GM23338 (cell line): ENCODE measurements around the gene PTPRR. TPM values are rescaled to one million over a fixed set of nuclear protein-coding genes. Genes with fewer than 3 reads are reported as not detected.

Source experiments
- ATAC-seq: fragments of 200-7000 bp; cut with Tn5 transposase; 3 replicates; pipeline ENCODE4 v1.9.1; 2020
- DNase-seq: peaks from one replicate; pipeline ENCODE4 v3.0.0-alpha.2; 2015; ENCODE audit warnings: low spot score
- H2AFZ ChIP-seq: fragments of 200-600 bp; sonication (generic); 2 replicates; pipeline ENCODE4 v1.8.0; 2016; ENCODE audit warnings: antibody characterized with exemption, mild to moderate bottlenecking, moderate library complexity
- H3F3A ChIP-seq: fragments of 200-600 bp; sonication (generic); replicated peaks from 2 replicates; pipeline ENCODE4 v1.8.0; 2017; ENCODE audit warnings: antibody characterized with exemption, mixed run types, low read depth
- H3K27ac ChIP-seq: fragments of 200-600 bp; sonication (generic); 2 replicates; pipeline ENCODE4 v1.6.1; 2016; ENCODE audit warnings: low read depth
- H3K27me3 ChIP-seq: fragments of 200-600 bp; sonication (generic); 2 replicates; pipeline ENCODE4 v1.8.0; 2016; ENCODE audit warnings: mild to moderate bottlenecking, mixed run types, moderate library complexity; ENCODE audit not compliant: insufficient read depth
- H3K36me3 ChIP-seq: fragments of 200-600 bp; sonication (generic); 2 replicates; pipeline ENCODE4 v1.8.0; 2016; ENCODE audit warnings: mild to moderate bottlenecking; ENCODE audit not compliant: insufficient read depth
- H3K4me1 ChIP-seq: fragments of 200-600 bp; sonication (generic); 2 replicates; pipeline ENCODE4 v1.8.0; 2016; ENCODE audit warnings: mild to moderate bottlenecking, moderate library complexity; ENCODE audit not compliant: insufficient read depth
- H3K4me2 ChIP-seq: fragments of 200-600 bp; sonication (generic); 2 replicates; pipeline ENCODE4 v1.7.1; 2017; ENCODE audit warnings: mixed run types
- H3K4me3 ChIP-seq: fragments of 200-600 bp; sonication (generic); 2 replicates; pipeline ENCODE4 v1.6.1; 2016; ENCODE audit warnings: mixed run types
- H3K79me2 ChIP-seq: fragments of 200-600 bp; sonication (generic); replicated peaks from 2 replicates; pipeline ENCODE4 v1.8.0; 2017; ENCODE audit warnings: mild to moderate bottlenecking; ENCODE audit not compliant: insufficient read depth
- H3K9me2 ChIP-seq: fragments of 200-600 bp; sonication (generic); 2 replicates; pipeline ENCODE4 v1.8.0; 2017; ENCODE audit not compliant: insufficient read depth
- H4K20me1 ChIP-seq: fragments of 200-600 bp; sonication (generic); replicated peaks from 2 replicates; pipeline ENCODE4 v1.8.0; 2017; ENCODE audit warnings: mild to moderate bottlenecking; ENCODE audit not compliant: insufficient read depth
- H3K27ac Mint-ChIP-seq: 2 replicates; pipeline ENCODE4 v1.8.0; 2020; ENCODE audit warnings: inconsistent platforms, mild to moderate bottlenecking, moderate library complexity, mixed read lengths
- H3K27me3 Mint-ChIP-seq: 3 replicates; pipeline ENCODE4 v1.8.0; 2022; ENCODE audit warnings: low read depth, mild to moderate bottlenecking, moderate library complexity, mixed read lengths, inconsistent platforms; ENCODE audit not compliant: insufficient read depth, poor library complexity
- H3K36me3 Mint-ChIP-seq: 3 replicates; pipeline ENCODE4 v1.8.0; 2021; ENCODE audit warnings: low read depth, mild to moderate bottlenecking, inconsistent platforms, moderate library complexity, mixed read lengths
- H3K4me1 Mint-ChIP-seq: 3 replicates; pipeline ENCODE4 v1.8.0; 2020; ENCODE audit warnings: mild to moderate bottlenecking, inconsistent platforms, mixed read lengths
- H3K4me3 Mint-ChIP-seq: 3 replicates; pipeline ENCODE4 v1.8.0; 2021; ENCODE audit warnings: moderate library complexity, mild to moderate bottlenecking, inconsistent platforms, mixed read lengths
- H3K9me3 Mint-ChIP-seq: 3 replicates; pipeline ENCODE4 v1.8.0; 2020; ENCODE audit warnings: moderate library complexity, mild to moderate bottlenecking, inconsistent platforms, mixed read lengths
- CREB1 ChIP-seq: fragments of 250-450 bp; sonication (Bioruptor Pico); IDR thresholded peaks from 2 replicates; pipeline ENCODE4 v1.5.0; 2020; ENCODE audit warnings: low read depth, mild to moderate bottlenecking, moderate library complexity
- EZH2 ChIP-seq: fragments of 200-600 bp; sonication (generic); IDR thresholded peaks from one replicate; pipeline ENCODE4 v1.8.0; 2017; ENCODE audit warnings: antibody characterized with exemption, mild to moderate bottlenecking, low read depth; ENCODE audit not compliant: unreplicated experiment
- EZH2phosphoT487 ChIP-seq: fragments of 200-600 bp; sonication (generic); IDR thresholded peaks from one replicate; pipeline ENCODE4 v1.8.1; 2018; ENCODE audit warnings: antibody characterized with exemption; ENCODE audit not compliant: unreplicated experiment
- JUNB ChIP-seq: IDR thresholded peaks from one replicate; pipeline ENCODE4 v1.6.1; 2016; ENCODE audit warnings: antibody characterized with exemption; ENCODE audit not compliant: unreplicated experiment
- NANOG ChIP-seq: IDR thresholded peaks from 2 replicates; pipeline ENCODE4 v1.6.1; 2016; ENCODE audit warnings: antibody characterized with exemption, borderline replicate concordance
- POLR2AphosphoS5 ChIP-seq: IDR thresholded peaks from 2 replicates; pipeline ENCODE4 v1.6.1; 2016; ENCODE audit warnings: antibody characterized with exemption, low read depth
- REST ChIP-seq: IDR thresholded peaks from one replicate; pipeline ENCODE4 v1.6.1; 2018; ENCODE audit warnings: antibody characterized with exemption; ENCODE audit not compliant: unreplicated experiment
- STAT1 ChIP-seq: IDR thresholded peaks from one replicate; pipeline ENCODE4 v1.6.1; 2016; ENCODE audit warnings: antibody characterized with exemption; ENCODE audit not compliant: unreplicated experiment
- ZNF114 ChIP-seq: fragments of 250-450 bp; sonication (Bioruptor Pico); IDR thresholded peaks from 2 replicates; pipeline ENCODE4 v1.5.0; 2020; ENCODE audit warnings: mild to moderate bottlenecking, moderate library complexity
- ZNF331 ChIP-seq: fragments of 250-450 bp; sonication (Bioruptor Pico); IDR thresholded peaks from 2 replicates; pipeline ENCODE4 v1.5.0; 2020; ENCODE audit warnings: low read depth, mild to moderate bottlenecking, moderate library complexity
- ZNF462 ChIP-seq: fragments of 250-450 bp; sonication (Bioruptor Pico); IDR thresholded peaks from 2 replicates; pipeline ENCODE4 v1.5.0; 2020; ENCODE audit warnings: mild to moderate bottlenecking, moderate library complexity
- polyA plus RNA-seq: library from polyadenylated mRNA; unstranded; fragments of >200 nt; fragmentation: Nextera tagmentation; extraction: Ambion mirVana; gene quantifications from 2 replicates; pipeline ENCODE4 v1.2.1, GENCODE V29; 2016
- total RNA-seq: library from RNA; depleted of rRNA; stranded (reverse); fragments of >200 nt; shearing (Covaris generic); gene quantifications from 2 replicates; pipeline ENCODE4 v1.2.3, GENCODE V29; 2014
- TF ChIP-seq, protein P1 (sequence below): IDR thresholded peaks from 2 replicates; pipeline ENCODE4 v1.6.1; 2016; ENCODE audit warnings: antibody characterized with exemption
- TF ChIP-seq, protein P2 (sequence below), 2 experiments: fragments of 200-600 bp in 1 of 2; sonication (generic) in 1 of 2; conservative IDR thresholded peaks; 2 replicates each; pipeline versions ENCODE4 v1.5.1 to v1.6.1; 2016 to 2017; ENCODE audit warnings: antibody characterized with exemption in 2 of 2, low read depth in 2 of 2, mild to moderate bottlenecking in 2 of 2, moderate library complexity in 1 of 2

Gene PTPRR
- total and polyA plus RNA-seq, 2 experiments from 2014 or later: 0.26 to 0.76 TPM

GRCh38 chr12:70966996-70967790, 46.7 kb upstream of the PTPRR start:
- H3K4me1 Mint-ChIP-seq: peaks cover 2% of the 10 kb centered on the region; the same call in 1 of the 3 replicates
- no peaks in the 10 kb centered on the region for H4K20me1 ChIP-seq
- TF ChIP-seq CREB1 (CRISPR knock-in tag) (no peak), EZH2phosphoT487 (no peak), ZNF331 (no peak), STAT1 (no peak), ZNF114 (CRISPR knock-in tag) (no peak), EZH2 (no peak), JUNB (no peak), POLR2AphosphoS5 (no peak), NANOG (no peak), REST (no peak), ZNF462 (CRISPR knock-in tag) (no peak)
- TF ChIP-seq, protein P1, sequence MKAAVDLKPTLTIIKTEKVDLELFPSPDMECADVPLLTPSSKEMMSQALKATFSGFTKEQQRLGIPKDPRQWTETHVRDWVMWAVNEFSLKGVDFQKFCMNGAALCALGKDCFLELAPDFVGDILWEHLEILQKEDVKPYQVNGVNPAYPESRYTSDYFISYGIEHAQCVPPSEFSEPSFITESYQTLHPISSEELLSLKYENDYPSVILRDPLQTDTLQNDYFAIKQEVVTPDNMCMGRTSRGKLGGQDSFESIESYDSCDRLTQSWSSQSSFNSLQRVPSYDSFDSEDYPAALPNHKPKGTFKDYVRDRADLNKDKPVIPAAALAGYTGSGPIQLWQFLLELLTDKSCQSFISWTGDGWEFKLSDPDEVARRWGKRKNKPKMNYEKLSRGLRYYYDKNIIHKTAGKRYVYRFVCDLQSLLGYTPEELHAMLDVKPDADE: no peak
- TF ChIP-seq, protein P2, sequence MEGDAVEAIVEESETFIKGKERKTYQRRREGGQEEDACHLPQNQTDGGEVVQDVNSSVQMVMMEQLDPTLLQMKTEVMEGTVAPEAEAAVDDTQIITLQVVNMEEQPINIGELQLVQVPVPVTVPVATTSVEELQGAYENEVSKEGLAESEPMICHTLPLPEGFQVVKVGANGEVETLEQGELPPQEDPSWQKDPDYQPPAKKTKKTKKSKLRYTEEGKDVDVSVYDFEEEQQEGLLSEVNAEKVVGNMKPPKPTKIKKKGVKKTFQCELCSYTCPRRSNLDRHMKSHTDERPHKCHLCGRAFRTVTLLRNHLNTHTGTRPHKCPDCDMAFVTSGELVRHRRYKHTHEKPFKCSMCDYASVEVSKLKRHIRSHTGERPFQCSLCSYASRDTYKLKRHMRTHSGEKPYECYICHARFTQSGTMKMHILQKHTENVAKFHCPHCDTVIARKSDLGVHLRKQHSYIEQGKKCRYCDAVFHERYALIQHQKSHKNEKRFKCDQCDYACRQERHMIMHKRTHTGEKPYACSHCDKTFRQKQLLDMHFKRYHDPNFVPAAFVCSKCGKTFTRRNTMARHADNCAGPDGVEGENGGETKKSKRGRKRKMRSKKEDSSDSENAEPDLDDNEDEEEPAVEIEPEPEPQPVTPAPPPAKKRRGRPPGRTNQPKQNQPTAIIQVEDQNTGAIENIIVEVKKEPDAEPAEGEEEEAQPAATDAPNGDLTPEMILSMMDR (conservative IDR thresholded peaks at IDR 0.05; ENCODE audit: low read depth in 2 of 2): no peak
- H3F3A ChIP-seq: no peaks in the 10 kb centered on the region
- H3K4me3 ChIP-seq: no peak overlapping the region
- no peaks in the 10 kb centered on the region for H3K27me3 ChIP-seq
- no peaks in the 10 kb centered on the region for H3K27me3 Mint-ChIP-seq
- H3K36me3 Mint-ChIP-seq: no peaks in the 10 kb centered on the region
- H3K9me3 Mint-ChIP-seq: no peaks in the 10 kb centered on the region
- H3K27ac Mint-ChIP-seq: no peak overlapping the region
- no peak overlapping the region for H3K27ac ChIP-seq
- no peak overlapping the region for H3K4me3 Mint-ChIP-seq
- no peaks in the 10 kb centered on the region for H3K36me3 ChIP-seq
- peak overlapping the region; percentile 66; the same call in 1 of the 2 replicates for H2AFZ ChIP-seq
- no peak for ATAC-seq
- H3K4me1 ChIP-seq: no peaks in the 10 kb centered on the region
- no peaks in the 10 kb centered on the region for H3K9me2 ChIP-seq
- no peak for DNase-seq
- H3K4me2 ChIP-seq: no peak overlapping the region
- no peaks in the 10 kb centered on the region for H3K79me2 ChIP-seq
